ENCODE measurements around the gene MEGF8. TPM values are rescaled to one million over a fixed set of nuclear protein-coding genes. Genes with fewer than 3 reads are reported as not detected.

Gene MEGF8
- total and polyA plus RNA-seq, 4 donors, result 1.2 to 13.7 (median 9.4) TPM

DNA sequence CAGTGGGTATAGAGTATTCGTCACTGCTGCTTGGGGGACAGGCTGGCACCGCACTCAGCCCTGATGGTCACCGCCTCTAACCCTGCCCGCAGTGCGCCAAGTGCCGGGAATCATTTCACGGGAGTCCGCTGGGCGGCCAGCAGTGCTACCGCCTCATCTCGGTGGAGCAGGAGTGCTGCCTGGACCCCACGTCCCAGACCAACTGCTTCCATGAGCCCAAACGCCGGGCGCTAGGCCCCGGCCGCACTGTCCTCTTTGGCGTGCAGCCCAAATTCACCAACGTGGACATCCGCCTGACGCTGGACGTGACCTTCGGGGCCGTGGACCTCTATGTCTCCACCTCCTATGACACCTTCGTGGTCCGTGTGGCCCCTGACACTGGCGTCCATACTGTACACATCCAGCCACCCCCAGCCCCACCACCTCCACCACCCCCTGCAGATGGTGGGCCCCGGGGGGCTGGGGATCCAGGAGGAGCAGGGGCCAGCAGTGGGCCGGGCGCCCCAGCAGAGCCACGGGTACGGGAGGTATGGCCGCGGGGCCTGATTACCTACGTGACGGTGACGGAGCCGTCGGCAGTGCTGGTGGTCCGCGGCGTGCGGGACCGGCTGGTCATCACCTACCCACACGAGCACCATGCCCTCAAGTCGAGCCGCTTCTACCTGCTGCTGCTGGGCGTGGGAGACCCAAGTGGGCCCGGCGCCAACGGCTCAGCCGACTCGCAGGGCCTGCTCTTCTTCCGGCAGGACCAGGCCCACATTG lies 50.2 kb downstream of the MEGF8 start:
- no peak overlapping the region for H3K27ac ChIP-seq (ENCODE audit: low read depth in 1 of 2, low read length in 2 of 2)
- no peak for DNase-seq (ENCODE audit: low spot score)
- WGBS, result 96% methylated on average over 54 of the region's 54 CpGs
- no peaks in the 10 kb centered on the region for H3K9me3 ChIP-seq (ENCODE audit: control insufficient read depth in 4 of 4, low read length in 3 of 4)
- TF ChIP-seq GABPA (IDR thresholded peaks at IDR 0.05 in 1 of 2, conservative IDR thresholded peaks at IDR 0.05 in 1 of 2) (no peak), HNF4A (conservative IDR thresholded peaks at IDR 0.05) (no peak), FOXA2 (IDR thresholded peaks at IDR 0.05) (no peak), RXRA (IDR thresholded peaks at IDR 0.05) (no peak), JUND (IDR thresholded peaks at IDR 0.05) (no peak), SP1 (IDR thresholded peaks at IDR 0.05) (no peak), RAD21 (IDR thresholded peaks at IDR 0.05) (no peak), EGR1 (IDR thresholded peaks at IDR 0.05; ENCODE audit: low read depth in 2 of 2) (no peak), NR2F2 (IDR thresholded peaks at IDR 0.05) (no peak), HNF4G (IDR thresholded peaks at IDR 0.05) (no peak)
- TF ChIP-seq, protein P1, sequence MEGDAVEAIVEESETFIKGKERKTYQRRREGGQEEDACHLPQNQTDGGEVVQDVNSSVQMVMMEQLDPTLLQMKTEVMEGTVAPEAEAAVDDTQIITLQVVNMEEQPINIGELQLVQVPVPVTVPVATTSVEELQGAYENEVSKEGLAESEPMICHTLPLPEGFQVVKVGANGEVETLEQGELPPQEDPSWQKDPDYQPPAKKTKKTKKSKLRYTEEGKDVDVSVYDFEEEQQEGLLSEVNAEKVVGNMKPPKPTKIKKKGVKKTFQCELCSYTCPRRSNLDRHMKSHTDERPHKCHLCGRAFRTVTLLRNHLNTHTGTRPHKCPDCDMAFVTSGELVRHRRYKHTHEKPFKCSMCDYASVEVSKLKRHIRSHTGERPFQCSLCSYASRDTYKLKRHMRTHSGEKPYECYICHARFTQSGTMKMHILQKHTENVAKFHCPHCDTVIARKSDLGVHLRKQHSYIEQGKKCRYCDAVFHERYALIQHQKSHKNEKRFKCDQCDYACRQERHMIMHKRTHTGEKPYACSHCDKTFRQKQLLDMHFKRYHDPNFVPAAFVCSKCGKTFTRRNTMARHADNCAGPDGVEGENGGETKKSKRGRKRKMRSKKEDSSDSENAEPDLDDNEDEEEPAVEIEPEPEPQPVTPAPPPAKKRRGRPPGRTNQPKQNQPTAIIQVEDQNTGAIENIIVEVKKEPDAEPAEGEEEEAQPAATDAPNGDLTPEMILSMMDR (IDR thresholded peaks at IDR 0.05; ENCODE audit: low read depth, low read length, missing input control), result no peak
- TF ChIP-seq, protein P2, sequence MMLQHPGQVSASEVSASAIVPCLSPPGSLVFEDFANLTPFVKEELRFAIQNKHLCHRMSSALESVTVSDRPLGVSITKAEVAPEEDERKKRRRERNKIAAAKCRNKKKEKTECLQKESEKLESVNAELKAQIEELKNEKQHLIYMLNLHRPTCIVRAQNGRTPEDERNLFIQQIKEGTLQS (IDR thresholded peaks at IDR 0.05), result no peak
- TF ChIP-seq, protein P3, sequence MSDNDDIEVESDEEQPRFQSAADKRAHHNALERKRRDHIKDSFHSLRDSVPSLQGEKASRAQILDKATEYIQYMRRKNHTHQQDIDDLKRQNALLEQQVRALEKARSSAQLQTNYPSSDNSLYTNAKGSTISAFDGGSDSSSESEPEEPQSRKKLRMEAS (IDR thresholded peaks at IDR 0.05), result no peak
- TF ChIP-seq, protein P4, sequence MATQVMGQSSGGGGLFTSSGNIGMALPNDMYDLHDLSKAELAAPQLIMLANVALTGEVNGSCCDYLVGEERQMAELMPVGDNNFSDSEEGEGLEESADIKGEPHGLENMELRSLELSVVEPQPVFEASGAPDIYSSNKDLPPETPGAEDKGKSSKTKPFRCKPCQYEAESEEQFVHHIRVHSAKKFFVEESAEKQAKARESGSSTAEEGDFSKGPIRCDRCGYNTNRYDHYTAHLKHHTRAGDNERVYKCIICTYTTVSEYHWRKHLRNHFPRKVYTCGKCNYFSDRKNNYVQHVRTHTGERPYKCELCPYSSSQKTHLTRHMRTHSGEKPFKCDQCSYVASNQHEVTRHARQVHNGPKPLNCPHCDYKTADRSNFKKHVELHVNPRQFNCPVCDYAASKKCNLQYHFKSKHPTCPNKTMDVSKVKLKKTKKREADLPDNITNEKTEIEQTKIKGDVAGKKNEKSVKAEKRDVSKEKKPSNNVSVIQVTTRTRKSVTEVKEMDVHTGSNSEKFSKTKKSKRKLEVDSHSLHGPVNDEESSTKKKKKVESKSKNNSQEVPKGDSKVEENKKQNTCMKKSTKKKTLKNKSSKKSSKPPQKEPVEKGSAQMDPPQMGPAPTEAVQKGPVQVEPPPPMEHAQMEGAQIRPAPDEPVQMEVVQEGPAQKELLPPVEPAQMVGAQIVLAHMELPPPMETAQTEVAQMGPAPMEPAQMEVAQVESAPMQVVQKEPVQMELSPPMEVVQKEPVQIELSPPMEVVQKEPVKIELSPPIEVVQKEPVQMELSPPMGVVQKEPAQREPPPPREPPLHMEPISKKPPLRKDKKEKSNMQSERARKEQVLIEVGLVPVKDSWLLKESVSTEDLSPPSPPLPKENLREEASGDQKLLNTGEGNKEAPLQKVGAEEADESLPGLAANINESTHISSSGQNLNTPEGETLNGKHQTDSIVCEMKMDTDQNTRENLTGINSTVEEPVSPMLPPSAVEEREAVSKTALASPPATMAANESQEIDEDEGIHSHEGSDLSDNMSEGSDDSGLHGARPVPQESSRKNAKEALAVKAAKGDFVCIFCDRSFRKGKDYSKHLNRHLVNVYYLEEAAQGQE (IDR thresholded peaks at IDR 0.05), result no peak
- H3K36me3 ChIP-seq (ENCODE audit: control insufficient read depth in 4 of 4, insufficient read depth in 3 of 4, low read depth in 1 of 4, low read length in 3 of 4), result peaks cover 0 to 9% (median 3%) of the 10 kb centered on the region in 4 donors
- H3K4me1 ChIP-seq (ENCODE audit: control insufficient read depth in 4 of 4, insufficient read depth in 4 of 4, low read length in 3 of 4), result no peaks in the 10 kb centered on the region
- H3K4me3 ChIP-seq (ENCODE audit: low read depth in 1 of 3, low read length in 3 of 3), result no peak overlapping the region
- H3K27me3 ChIP-seq (ENCODE audit: control insufficient read depth in 4 of 4, insufficient read depth in 4 of 4, low read length in 3 of 4), result no peaks in the 10 kb centered on the region
- no peak overlapping the region for H3K9ac ChIP-seq (ENCODE audit: low read depth in 1 of 2, low read length in 2 of 2)

DNA sequence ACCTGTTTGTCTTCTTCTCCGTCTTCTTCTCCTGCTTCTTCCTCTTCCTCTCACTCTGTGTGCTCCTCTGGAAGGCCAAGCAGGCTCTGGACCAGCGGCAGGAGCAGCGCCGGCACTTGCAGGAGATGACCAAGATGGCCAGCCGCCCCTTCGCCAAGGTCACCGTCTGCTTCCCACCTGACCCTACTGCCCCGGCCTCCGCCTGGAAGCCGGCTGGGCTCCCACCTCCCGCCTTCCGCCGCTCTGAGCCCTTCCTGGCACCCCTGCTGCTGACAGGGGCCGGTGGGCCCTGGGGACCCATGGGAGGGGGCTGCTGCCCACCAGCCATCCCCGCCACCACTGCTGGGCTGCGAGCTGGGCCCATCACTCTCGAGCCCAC lies 50.7 kb downstream of the MEGF8 start:
- H3K9me3 ChIP-seq (ENCODE audit: control insufficient read depth in 4 of 4, low read length in 3 of 4), result no peaks in the 10 kb centered on the region
- no peak for DNase-seq (ENCODE audit: low spot score)
- no peak overlapping the region for H3K4me3 ChIP-seq (ENCODE audit: low read depth in 1 of 3, low read length in 3 of 3)
- no peak for TF ChIP-seq YY1 (IDR thresholded peaks at IDR 0.05)
- no peak for TF ChIP-seq GABPA (IDR thresholded peaks at IDR 0.05 in 1 of 2, conservative IDR thresholded peaks at IDR 0.05 in 1 of 2)
- TF ChIP-seq, protein P2 (IDR thresholded peaks at IDR 0.05), result no peak
- TF ChIP-seq, protein P3 (IDR thresholded peaks at IDR 0.05), result no peak
- TF ChIP-seq HNF4A (conservative IDR thresholded peaks at IDR 0.05), result no peak
- no peak for TF ChIP-seq FOXA1 (IDR thresholded peaks at IDR 0.05)
- TF ChIP-seq, protein P4 (IDR thresholded peaks at IDR 0.05), result no peak
- TF ChIP-seq SP1 (IDR thresholded peaks at IDR 0.05), result no peak
- no peak for TF ChIP-seq RAD21 (IDR thresholded peaks at IDR 0.05)
- H3K9ac ChIP-seq (ENCODE audit: low read depth in 1 of 2, low read length in 2 of 2), result no peak overlapping the region
- no peak overlapping the region for H3K27ac ChIP-seq (ENCODE audit: low read depth in 1 of 2, low read length in 2 of 2)
- peaks cover 0 to 9% (median 3%) of the 10 kb centered on the region in 4 donors for H3K36me3 ChIP-seq (ENCODE audit: control insufficient read depth in 4 of 4, insufficient read depth in 3 of 4, low read depth in 1 of 4, low read length in 3 of 4)
- WGBS, result 97% methylated on average over 17 of the region's 17 CpGs
- no peaks in the 10 kb centered on the region for H3K27me3 ChIP-seq (ENCODE audit: control insufficient read depth in 4 of 4, insufficient read depth in 4 of 4, low read length in 3 of 4)
- no peaks in the 10 kb centered on the region for H3K4me1 ChIP-seq (ENCODE audit: control insufficient read depth in 4 of 4, insufficient read depth in 4 of 4, low read length in 3 of 4)

All from liver (tissue), 9 donors.